ENCODE data around the gene KLK13. TPM values are rescaled to one million over a fixed set of nuclear protein-coding genes. Genes with fewer than 3 reads are reported as not detected.

The KLK13 gene
- total RNA-seq, 2 experiments from 2014 or later = not detected

Other genes starting within 250 kb of the KLK13 start
- under 1 TPM; 0.65 to 0.83 TPM for gene KLK1, start 241.3 kb downstream of the KLK13 start, total RNA-seq
- not detected for gene KLK15, start 231.5 kb downstream of the KLK13 start, total RNA-seq
- gene KLK3, start 210.2 kb downstream of the KLK13 start, total RNA-seq = not detected
- under 1 TPM; 0.51 to 0.90 TPM for gene KLK2, start 191.7 kb downstream of the KLK13 start, total RNA-seq
- gene KLK4, start 153.7 kb downstream of the KLK13 start, total RNA-seq = not detected
- not detected for gene KLK5, start 112.1 kb downstream of the KLK13 start, total RNA-seq
- not detected for gene KLK6, start 95.5 kb downstream of the KLK13 start, total RNA-seq
- not detected for gene KLK7, start 81.2 kb downstream of the KLK13 start, total RNA-seq
- not detected for gene KLK8, start 63.5 kb downstream of the KLK13 start, total RNA-seq
- not detected for gene KLK10, start 45.4 kb downstream of the KLK13 start, total RNA-seq
- gene KLK11, start 38.5 kb downstream of the KLK13 start, total RNA-seq = not detected
- gene KLK12, start 30.1 kb downstream of the KLK13 start, total RNA-seq = not detected
- gene KLK14, start 17.8 kb upstream of the KLK13 start, total RNA-seq = under 1 TPM; 0.32 to 0.43 TPM
- gene CTU1, start 43.3 kb upstream of the KLK13 start, total RNA-seq = 10 to 100 TPM; 10.6 to 11.1 TPM
- under 1 TPM; 0.40 to 0.65 TPM for gene SIGLEC9, start 59.8 kb upstream of the KLK13 start, total RNA-seq
- gene SIGLEC7, start 77.2 kb upstream of the KLK13 start, total RNA-seq = not detected
- gene CD33, start 160.0 kb upstream of the KLK13 start, total RNA-seq = under 1 TPM in 1 of 2 experiments, not detected in 1; 0.54 TPM
- not detected for gene SIGLECL1, start 186.0 kb upstream of the KLK13 start, total RNA-seq
- gene IGLON5, start 246.6 kb upstream of the KLK13 start, total RNA-seq = under 1 TPM; 0.16 to 0.23 TPM